IPS-18c (cell line): ENCODE measurements around the gene CEP44.

Experiments used
- H3K4me3 ChIP-seq: 2 replicates; pipeline ENCODE4 v1.7.0; 2013; ENCODE audit warnings: low read depth, mild to moderate bottlenecking, low read length, moderate library complexity; ENCODE audit not compliant: insufficient read depth
- H3K9me3 ChIP-seq: one replicate; pipeline ENCODE4 v1.6.1; 2013; ENCODE audit warnings: mild to moderate bottlenecking, low read length, moderate library complexity; ENCODE audit not compliant: control insufficient read depth, insufficient read depth

The CEP44 gene

DNA sequence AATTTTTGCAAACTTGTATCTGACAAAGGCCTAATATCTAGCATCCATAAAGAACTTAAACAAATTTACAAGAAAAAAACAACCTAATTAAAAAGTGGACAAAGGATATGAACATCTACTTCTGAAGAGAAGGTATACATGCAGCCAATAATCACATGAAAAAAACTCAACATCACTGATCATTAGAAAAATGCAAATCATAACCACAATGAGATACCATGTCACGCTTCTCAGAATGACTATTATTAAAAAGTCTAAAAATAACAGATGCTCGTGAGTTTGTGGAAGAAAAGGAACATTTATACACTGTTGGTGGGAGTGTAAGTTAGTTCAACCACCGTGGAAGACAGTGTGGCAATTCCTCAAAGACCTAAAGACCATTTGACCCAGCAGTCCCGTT is 24.0 kb downstream of the CEP44 start:
- Histone ChIP-seq H3K9me3 (no peaks in the 10 kb centered on the region), H3K4me3 (no peak overlapping the region)

DNA sequence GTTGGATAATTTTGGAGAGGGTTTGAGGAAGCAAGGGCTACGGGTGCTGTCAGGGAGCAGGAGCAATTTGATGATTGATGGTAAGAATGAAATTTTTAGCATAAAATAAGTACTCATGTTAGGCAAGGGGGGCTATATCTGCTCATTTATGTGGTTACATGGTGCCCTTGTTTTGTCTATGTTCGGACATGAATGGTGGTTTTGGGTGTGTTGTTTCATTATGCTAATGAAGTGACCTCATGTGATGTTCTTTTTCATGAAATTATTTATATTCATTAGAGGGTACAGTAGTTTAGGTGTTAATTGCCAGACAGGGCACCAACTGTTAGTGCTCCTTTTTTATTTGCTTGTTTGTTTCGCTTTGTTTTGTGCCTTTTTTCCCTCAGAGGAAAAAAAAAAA is 29.3 kb downstream of the CEP44 start:
- no peaks in the 10 kb centered on the region for H3K9me3 ChIP-seq
- no peak overlapping the region for H3K4me3 ChIP-seq

DNA sequence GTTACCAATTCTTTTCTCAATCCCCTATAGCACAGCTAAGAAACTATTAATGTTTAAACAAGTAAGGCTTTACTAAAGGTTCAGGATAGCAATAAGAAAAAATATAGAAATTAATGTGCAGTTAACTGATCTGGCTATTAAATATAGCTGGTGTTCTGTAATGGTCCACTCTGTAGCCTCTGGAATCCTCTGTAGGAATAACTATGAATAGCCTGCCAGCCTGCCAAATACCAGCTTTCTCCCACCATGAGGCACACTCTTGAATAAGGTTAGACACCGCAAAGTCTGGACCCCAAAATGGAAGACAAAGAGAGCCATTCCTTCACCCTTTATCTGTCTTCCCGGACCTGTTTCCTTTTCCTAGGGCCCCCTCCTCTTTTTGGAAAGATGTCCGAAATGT is 30.6 kb downstream of the CEP44 start:
- no peaks in the 10 kb centered on the region for H3K9me3 ChIP-seq
- no peak overlapping the region for H3K4me3 ChIP-seq

DNA sequence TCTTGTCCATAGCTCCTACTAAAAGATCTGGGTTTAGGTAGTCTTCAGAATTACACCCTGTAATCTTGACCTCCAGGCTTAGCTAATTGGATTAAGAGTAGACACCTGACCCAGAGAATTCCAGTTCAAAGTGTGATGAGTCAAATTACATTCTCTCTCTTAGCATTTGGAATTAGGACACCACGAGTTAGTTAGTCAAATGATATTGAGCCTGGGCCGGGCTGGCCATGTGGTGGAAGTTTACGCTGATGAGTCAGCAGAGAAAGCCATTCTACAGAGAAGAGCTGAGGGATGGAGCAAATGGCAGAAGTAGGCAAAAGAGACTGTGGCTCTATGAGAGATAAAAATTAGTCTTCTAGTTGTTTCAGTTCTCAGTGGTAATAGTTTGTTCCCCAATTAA is 31.1 kb downstream of the CEP44 start:
- no peak overlapping the region for H3K4me3 ChIP-seq
- H3K9me3 ChIP-seq, result no peaks in the 10 kb centered on the region

DNA sequence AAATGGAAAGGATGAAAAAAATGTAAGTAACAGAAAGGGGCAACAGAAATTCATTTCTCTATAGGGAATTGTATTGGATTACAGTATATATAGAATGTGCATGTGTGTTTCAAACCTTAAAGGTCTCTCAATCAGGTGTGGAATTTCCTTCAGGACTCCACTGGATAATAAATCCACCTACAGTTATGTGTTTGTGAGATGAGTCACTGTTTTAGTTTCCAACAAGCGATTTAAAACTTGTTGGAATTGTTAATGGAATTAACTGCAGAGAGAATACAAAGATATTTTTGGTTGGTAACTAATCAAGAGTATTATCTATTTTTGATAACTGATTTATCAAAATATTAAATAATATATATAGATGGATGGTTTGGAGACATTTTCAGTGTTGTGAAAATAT is 32.8 kb downstream of the CEP44 start:
- Histone ChIP-seq H3K9me3 (no peaks in the 10 kb centered on the region), H3K4me3 (no peak overlapping the region)

DNA sequence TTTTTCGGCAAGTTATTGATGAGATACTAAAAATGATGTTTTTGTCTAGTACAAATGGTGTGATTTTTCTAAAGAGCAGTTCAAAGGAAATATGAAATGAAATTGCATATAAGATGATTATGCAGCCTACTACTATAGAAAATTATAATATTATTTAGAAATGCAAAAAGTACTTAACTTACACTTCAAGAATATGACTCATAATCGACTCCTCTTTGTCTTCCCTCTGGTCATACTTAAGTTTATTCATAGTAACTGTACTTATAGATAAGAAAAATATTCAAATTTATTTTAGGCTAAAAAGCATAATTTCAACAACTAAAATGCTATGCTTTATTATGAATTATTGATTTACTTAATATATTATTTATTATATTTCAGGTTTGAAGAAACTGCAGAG is 33.2 kb downstream of the CEP44 start:
- no peaks in the 10 kb centered on the region for H3K9me3 ChIP-seq
- H3K4me3 ChIP-seq, result no peak overlapping the region

DNA sequence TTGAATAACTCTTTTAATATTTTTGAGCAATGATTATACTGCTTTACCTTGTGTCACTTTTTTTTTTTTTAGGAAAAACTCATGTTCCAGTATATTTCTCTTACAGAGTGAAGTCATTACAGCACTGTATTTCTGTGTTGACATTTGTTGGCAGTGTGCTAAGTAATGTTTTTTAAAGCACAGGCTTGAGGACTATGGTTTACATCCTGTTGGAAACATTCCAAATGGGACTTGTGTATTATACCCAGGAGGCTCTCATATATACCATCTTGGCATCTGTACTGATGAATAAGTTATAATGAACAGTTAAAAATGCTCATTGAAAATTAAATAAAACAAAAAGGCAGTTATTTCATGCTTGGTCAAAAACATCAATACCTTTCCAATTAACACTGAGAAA is 33.8 kb downstream of the CEP44 start:
- H3K4me3 ChIP-seq, result no peak overlapping the region
- H3K9me3 ChIP-seq, result no peaks in the 10 kb centered on the region

DNA sequence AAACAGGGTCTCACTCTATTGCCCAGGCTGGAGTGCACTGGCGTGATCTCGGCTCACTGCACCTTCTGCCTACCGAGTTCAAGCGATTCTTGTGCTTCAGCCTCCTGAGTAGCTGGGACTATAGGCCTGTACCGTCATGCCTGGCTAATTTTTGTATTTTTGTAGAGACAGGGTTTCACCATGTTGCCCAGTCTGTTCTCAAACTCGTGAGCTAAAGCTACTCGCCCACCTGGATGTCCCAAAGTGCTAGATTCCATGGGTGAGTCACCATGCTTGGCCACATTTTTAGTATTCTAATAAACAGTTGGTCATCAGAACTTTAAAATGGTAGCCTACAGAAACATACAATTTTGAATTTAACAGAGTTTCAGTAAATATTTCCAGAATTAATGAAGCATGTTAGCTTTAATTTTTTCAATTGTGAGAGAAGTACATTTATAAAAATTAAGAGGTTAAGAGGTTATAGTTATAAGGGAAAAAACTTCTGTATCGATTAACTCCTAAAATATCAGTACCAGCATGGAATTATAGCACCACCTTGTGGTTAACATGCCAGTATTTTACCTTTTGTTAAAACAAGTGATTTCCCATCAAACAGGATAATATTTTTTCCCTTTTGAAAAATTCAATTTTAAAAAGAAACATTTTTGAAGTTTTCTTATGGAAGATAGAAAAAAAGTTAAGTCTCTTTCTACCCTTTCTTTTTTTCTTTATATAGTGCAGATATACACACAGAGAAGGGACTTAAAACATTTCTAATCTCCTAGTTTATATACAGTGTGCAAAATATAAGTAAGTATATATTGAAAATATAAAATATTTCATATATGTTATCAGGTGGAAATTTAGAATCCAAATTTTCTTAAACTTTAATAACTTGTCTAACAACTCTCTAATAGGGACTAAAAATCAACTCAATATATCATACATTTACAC is 35.4 kb downstream of the CEP44 start:
- Histone ChIP-seq H3K4me3 (no peak overlapping the region), H3K9me3 (no peaks in the 10 kb centered on the region)

DNA sequence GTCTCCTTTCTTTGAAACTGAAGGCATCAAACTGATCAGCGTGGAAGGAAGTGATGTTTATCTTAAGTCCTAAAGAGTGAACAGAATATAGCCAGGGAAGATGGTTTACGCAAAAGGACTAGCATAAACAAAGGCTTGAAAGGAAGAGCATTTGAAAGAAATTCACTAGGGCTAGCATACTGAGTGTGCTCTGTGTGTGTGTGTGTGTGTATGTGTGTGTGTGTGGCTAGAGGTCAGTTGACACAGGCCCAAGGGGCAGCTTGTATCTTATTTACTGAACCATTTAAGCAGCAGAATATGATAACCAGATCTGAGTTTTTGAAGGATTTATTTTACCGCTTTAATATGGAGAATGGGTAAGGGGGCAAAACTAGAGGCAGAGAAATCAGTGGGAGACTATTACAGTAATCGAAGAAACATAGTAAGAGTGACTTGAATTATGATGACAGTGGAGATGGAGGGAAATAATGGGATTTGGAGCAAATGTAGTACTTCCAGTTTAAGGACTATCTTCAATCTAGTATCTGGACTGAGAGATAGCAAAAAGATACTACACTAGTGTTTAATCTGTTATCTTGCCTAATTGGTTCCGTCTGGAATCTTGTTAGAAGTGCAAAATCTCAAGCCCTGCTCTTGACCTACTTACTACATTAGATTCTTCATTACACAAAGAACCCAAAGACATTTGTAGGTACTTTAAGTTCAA is 36.9 kb downstream of the CEP44 start:
- Histone ChIP-seq H3K4me3 (no peak overlapping the region), H3K9me3 (no peaks in the 10 kb centered on the region)

DNA sequence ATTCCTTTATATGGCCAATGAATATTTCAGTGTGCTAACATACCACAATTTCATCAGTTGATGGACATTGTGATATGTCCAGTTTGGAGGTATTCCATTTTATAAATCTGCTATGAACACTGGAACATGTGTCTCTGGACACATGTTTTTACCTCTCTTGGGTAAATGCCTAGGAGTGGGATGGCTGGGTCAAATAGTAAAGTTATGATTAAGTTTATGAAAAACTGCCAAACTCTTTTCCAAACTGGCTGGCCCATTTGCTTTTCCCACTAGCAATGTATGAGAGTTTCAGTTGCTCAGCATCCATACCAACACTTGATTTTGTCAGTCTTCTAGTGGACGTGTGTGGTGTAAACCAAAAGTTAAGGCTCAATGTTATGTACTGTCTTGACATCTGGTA is 40.5 kb downstream of the CEP44 start:
- H3K4me3 ChIP-seq, result no peak overlapping the region
- no peaks in the 10 kb centered on the region for H3K9me3 ChIP-seq

DNA sequence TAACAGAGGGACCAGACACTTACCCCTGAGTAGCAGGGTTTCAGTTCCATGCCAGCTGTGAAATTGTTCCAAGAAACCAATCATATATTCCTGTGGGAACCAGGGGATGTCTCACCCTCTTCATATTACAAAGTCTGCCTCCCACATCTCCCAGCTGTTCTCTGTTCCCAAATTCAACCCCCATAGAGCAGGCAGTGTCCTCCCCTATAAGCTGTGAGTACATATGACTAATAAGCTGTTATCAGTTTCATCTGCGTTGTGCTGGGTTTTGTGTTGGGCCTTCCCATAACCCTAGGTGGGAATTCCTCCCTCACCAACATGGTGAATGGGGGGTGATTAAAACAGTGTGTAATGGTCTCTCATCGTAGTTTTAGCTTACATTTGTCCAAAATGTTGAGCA is 41.0 kb downstream of the CEP44 start:
- Histone ChIP-seq H3K4me3 (no peak overlapping the region), H3K9me3 (no peaks in the 10 kb centered on the region)

DNA sequence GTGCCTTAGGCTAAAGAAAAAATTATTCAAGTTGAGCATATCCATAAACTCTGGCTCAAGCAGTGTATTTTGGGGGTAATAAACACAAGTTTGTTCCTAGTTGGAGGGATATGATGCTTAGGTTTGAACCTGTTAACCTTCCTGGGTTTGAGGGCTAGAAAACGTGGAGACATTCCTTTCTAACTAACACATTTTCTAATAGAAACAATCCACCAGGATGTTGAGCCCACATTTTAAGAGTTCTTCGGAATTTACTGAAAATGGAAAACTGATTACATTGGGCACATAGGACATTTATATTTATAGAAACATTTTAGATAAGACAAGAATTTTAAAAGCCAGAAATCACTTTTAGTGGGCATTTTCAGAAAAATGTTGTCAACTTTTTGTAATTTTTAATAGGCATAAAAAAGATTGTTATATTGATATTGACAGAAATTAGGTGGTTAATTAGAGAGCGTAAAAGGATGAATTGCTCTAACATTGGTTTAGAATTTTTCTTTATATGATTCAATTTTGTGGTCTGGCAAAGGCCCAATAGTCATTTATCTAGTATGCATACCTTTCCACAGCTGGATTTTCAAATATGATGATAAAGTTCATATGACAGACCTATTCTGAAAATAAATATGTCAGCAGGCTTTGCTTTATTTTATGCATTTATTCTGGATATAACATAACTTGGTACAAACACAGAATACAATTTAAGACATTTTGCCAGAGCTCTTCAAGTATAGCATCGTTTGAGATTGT is 49.2 kb downstream of the CEP44 start:
- Histone ChIP-seq H3K9me3 (no peaks in the 10 kb centered on the region), H3K4me3 (no peak overlapping the region)

DNA sequence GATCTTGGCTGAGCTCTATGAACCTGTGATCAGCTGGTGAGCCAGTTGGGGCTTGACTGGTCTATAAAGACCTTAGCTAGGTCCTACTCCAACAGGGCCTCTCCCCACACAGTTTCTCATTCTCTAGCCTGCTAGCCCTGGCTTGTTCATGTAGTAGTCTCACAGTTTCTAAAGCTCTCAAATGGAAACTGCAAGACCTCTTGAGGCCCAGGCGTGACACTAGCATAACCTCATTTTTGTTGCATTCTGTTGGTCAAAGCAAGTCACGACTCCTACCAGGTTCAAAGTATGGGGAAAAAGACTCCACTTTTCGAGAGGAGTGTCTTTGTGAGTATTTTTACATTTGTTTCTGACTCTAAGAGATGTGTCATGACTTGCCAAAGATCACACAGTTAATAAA is 50.9 kb downstream of the CEP44 start:
- no peak overlapping the region for H3K4me3 ChIP-seq
- no peaks in the 10 kb centered on the region for H3K9me3 ChIP-seq

DNA sequence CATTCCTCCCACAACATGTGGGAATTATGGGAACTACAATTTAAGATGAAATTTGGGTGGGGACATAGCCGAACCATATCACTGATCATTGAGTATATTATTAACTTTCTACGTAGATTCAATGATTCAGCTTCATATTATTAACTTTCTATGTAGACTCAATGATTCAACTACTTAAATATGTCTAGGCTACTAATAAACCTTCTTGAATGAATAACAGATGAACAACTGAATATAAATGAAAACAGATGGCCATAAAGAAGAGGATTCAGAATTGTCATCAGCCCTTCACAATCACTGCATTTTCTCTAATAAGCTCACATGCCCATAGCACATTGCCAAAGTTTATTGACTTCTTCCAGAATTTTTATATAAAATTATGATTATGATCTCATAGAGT is 57.0 kb downstream of the CEP44 start:
- no peaks in the 10 kb centered on the region for H3K9me3 ChIP-seq
- H3K4me3 ChIP-seq, result no peak overlapping the region

DNA sequence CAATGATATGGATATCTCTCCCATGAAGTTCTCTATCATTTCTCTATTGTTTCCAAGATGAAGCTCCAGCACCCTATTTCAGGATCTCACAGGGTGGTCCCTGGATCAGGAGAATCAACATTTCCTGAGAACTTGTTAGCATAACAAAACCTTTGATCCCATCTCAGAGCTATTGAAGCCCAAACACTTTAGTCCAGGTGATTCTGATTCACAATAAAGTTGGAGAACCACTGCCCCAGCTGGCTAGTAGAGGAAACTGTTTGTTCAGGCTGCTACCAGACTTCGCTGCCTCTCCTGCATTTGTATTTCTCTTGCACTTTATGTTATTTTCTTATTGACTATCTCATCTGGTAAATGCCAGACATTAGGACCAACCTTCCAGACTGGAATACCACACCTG is 65.4 kb downstream of the CEP44 start:
- Histone ChIP-seq H3K9me3 (no peaks in the 10 kb centered on the region), H3K4me3 (no peak overlapping the region)

DNA sequence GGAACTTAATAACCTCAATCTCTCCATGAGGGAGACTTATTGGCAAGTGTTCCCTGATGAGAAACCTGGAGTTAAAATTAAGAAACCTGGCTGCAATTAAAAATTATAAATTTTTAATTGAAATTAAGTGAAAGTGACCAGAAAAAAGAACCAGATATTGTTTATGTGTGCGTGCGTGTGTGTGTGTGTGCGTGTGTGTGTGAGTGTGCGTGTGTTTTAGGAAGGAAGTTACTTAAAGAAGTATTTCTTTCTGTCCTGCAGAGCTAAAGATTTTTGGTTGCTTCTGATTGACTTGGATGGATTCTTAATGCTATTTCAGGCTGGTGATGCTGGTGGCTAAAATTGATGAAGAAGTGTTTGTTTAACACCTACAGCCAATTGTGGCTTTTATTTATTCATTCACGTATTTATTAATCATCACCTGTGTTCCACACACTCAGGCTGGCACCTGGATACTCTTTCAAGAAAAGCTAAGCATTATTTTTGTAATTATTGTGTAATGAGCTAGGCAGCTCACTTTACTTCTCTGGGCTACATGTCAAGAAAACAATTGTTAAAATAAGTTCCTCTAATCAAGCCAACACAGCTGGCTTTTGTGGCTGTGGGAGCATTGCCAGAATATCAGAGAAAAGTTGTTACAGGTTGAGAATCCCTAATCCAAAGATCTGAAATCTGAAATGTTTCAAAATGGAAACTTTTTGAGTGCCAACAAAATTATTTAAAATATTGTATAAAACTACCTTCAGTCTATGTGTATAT is 68.5 kb downstream of the CEP44 start:
- Histone ChIP-seq H3K4me3 (no peak overlapping the region), H3K9me3 (no peaks in the 10 kb centered on the region)

DNA sequence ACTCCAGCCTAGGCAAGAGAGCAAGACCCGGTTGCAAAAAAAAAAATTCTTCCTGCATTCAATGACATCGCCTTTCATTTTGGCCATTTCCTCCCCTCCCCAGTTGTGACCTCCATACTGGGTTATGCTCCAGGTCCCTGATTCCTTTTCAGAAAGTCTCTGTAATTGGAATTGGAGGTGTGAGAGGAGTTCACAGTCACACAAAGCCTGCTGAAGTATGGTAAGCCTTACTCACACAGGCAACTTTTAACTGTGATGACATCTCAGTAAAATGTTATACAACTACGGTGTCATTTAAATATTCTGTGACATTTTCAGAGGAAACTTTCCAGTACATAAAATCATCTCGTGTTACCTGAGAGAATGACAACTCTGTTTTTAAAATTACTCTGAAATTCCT is 73.6 kb downstream of the CEP44 start:
- Histone ChIP-seq H3K9me3 (no peaks in the 10 kb centered on the region), H3K4me3 (no peak overlapping the region)
